PC-9 (cell line): Measurements from ENCODE around the gene NOTO. TPM values are rescaled to one million over a fixed set of nuclear protein-coding genes. Genes with fewer than 3 reads are reported as not detected.

Source experiments
- BruUV-seq: library from RNA; stranded (reverse); fragments of 400-500 nt; replicated peaks from 2 replicates; lab custom pipeline; 2021; lab: Mats Ljungman, UMichigan
- CTCF ChIA-PET: fragments of 300-600 bp; sonication (Branson Sonifier 250); formaldehyde crosslinking; loops from one replicate; lab custom pipeline; 2022; ENCODE audit warnings: antibody characterized with exemption; lab: Charles Lee
- POLR2A ChIA-PET: fragments of 300-600 bp; sonication (Branson Sonifier 250); formaldehyde crosslinking; loops from one replicate; lab custom pipeline; 2022; ENCODE audit warnings: antibody characterized with exemption; ENCODE audit not compliant: unreplicated experiment; lab: Charles Lee
- DNase-seq, 2 experiments: peaks; one replicate each; pipeline versions ENCODE4 v3.0.0 to v3.0.0-alpha.2; 2015 to 2022; ENCODE audit warnings: mixed read lengths in 1 of 2
- H2AFZ ChIP-seq: fragments of 200-600 bp; sonication (generic); 2 replicates; pipeline ENCODE4 v1.8.1; 2017; ENCODE audit warnings: antibody characterized with exemption
- H3F3A ChIP-seq: fragments of 200-600 bp; sonication (generic); 2 replicates; pipeline ENCODE4 v1.8.1; 2017; ENCODE audit warnings: antibody characterized with exemption, mild to moderate bottlenecking, low read depth; ENCODE audit not compliant: insufficient read depth
- H3K27ac ChIP-seq: fragments of 200-600 bp; sonication (generic); 2 replicates; pipeline ENCODE4 v1.6.1; 2016; ENCODE audit warnings: mixed run types
- H3K27me3 ChIP-seq: fragments of 200-600 bp; sonication (generic); 2 replicates; pipeline ENCODE4 v1.6.1; 2016; ENCODE audit warnings: low read depth, mixed run types; ENCODE audit not compliant: insufficient read depth
- H3K36me3 ChIP-seq: fragments of 200-600 bp; sonication (generic); 2 replicates; pipeline ENCODE4 v1.6.1; 2016; ENCODE audit warnings: low read depth, mixed run types
- H3K4me1 ChIP-seq: fragments of 200-600 bp; sonication (generic); replicated peaks from 2 replicates; pipeline ENCODE4 v1.6.1; 2016; ENCODE audit warnings: mixed run types; ENCODE audit not compliant: insufficient read depth
- H3K4me2 ChIP-seq: fragments of 200-600 bp; sonication (generic); 2 replicates; pipeline ENCODE4 v1.6.1; 2017; ENCODE audit warnings: mixed run types
- H3K4me3 ChIP-seq: fragments of 200-600 bp; sonication (generic); 2 replicates; pipeline ENCODE4 v1.6.1; 2016; ENCODE audit warnings: mixed run types
- H3K79me2 ChIP-seq: fragments of 200-600 bp; sonication (generic); 2 replicates; pipeline ENCODE4 v1.6.1; 2017; ENCODE audit warnings: low read depth, mixed run types
- H3K9me2 ChIP-seq: fragments of 200-600 bp; sonication (generic); 2 replicates; pipeline ENCODE4 v1.8.1; 2017; ENCODE audit warnings: mild to moderate bottlenecking; ENCODE audit not compliant: insufficient read depth
- H3K9me3 ChIP-seq: fragments of 200-600 bp; sonication (generic); 2 replicates; pipeline ENCODE4 v1.8.1; 2016; ENCODE audit warnings: low read depth; ENCODE audit not compliant: insufficient read depth
- H4K20me1 ChIP-seq: fragments of 200-600 bp; sonication (generic); 2 replicates; pipeline ENCODE4 v1.8.1; 2017; ENCODE audit not compliant: insufficient read depth
- CTCF ChIP-seq: fragments of 200-600 bp; sonication (generic); conservative IDR thresholded peaks from 2 replicates; pipeline ENCODE4 v1.6.1; 2017; ENCODE audit warnings: mixed run types, antibody characterized with exemption, mild to moderate bottlenecking, moderate library complexity
- EZH2 ChIP-seq: fragments of 200-600 bp; sonication (generic); IDR thresholded peaks from 2 replicates; pipeline ENCODE4 v1.8.0; 2017; ENCODE audit warnings: antibody characterized with exemption, low read depth
- intact Hi-C: fragments of 100-400 bp; cut with micrococcal nuclease; formaldehyde crosslinking; loops from one replicate; pipeline ENCODE4 v1.10.0; 2022; ENCODE audit not compliant: unreplicated experiment
- total RNA-seq: library from RNA; stranded (reverse); gene quantifications from 2 replicates; pipeline ENCODE4 v1.2.3, GENCODE V29; 2021

Gene NOTO
- total RNA-seq, 1 experiment from 2014 or later, result not detected

- ChIA-PET CTCF (interaction anchor here (0.6 to 0.7 kb wide), 2 partner anchors 305 to 946 kb away, joined by 3 to 4 read pairs; no protein-coding TSS in a partner anchor), POLR2A (interaction anchor here (0.6 kb wide), 1 partner anchor 48 kb away, joined by 5 read pairs; no protein-coding TSS in a partner anchor)
- Histone ChIP-seq H3F3A (peaks cover 13% of the 10 kb centered on the region), H3K4me2 (peak overlapping the region; percentile 98), H3K9me3 (no peaks in the 10 kb centered on the region), H3K79me2 (peaks cover 62% of the 10 kb centered on the region), H3K36me3 (peaks cover 16% of the 10 kb centered on the region; the same call in 1 of the 2 replicates), H3K9me2 (no peaks in the 10 kb centered on the region), H3K4me3 (peak overlapping the region; percentile 89), H3K4me1 (peaks cover 20% of the 10 kb centered on the region), H3K27ac (no peak overlapping the region), H3K27me3 (no peaks in the 10 kb centered on the region), H4K20me1 (peaks cover 48% of the 10 kb centered on the region), H2AFZ (no peak overlapping the region)
- BruUV-seq, result no TSS peak
- intact Hi-C loops, result loop anchor here (10.0 kb wide), 1 partner anchor 149 kb away; the partner anchor contains the start of gene ALMS1
- DNase-seq, result no peak
- TF ChIP-seq CTCF (no peak), EZH2 (no peak)
These were observed 33.1 kb downstream of the NOTO start for GRCh38 chr2:73235315-73236028.

- Histone ChIP-seq H3K36me3 (peaks cover 24% of the 10 kb centered on the region), H3K4me1 (peaks cover 20% of the 10 kb centered on the region), H3K9me3 (no peaks in the 10 kb centered on the region), H3F3A (peaks cover 13% of the 10 kb centered on the region), H3K27ac (no peak overlapping the region), H3K4me2 (peak overlapping the region; percentile 98; the same call in 1 of the 2 replicates), H3K27me3 (no peaks in the 10 kb centered on the region), H3K79me2 (peaks cover 79% of the 10 kb centered on the region), H3K9me2 (no peaks in the 10 kb centered on the region), H4K20me1 (peaks cover 57% of the 10 kb centered on the region), H3K4me3 (no peak overlapping the region), H2AFZ (no peak overlapping the region)
- DNase-seq, result no peak
- BruUV-seq, result no TSS peak
- intact Hi-C loops, result loop anchor here (10.0 kb wide), 1 partner anchor 148 kb away; the partner anchor contains the start of gene ALMS1
- POLR2A ChIA-PET, result interaction anchor here (0.7 kb wide), 1 partner anchor 149 kb away, joined by 3 read pairs; the partner anchor contains the start of gene ALMS1
- CTCF ChIA-PET, result no interaction called here
- TF ChIP-seq EZH2 (no peak), CTCF (no peak)
These were observed 34.8 kb downstream of the NOTO start for GRCh38 chr2:73237168-73237567.

- no peaks in the 10 kb centered on the region for H3K9me3 ChIP-seq
- no peak overlapping the region for H3K27ac ChIP-seq
- DNase-seq, result no peak
- POLR2A ChIA-PET, result no interaction called here
- no peak overlapping the region for H3K4me2 ChIP-seq
- no peaks in the 10 kb centered on the region for H3K27me3 ChIP-seq
- peaks cover 66% of the 10 kb centered on the region for H4K20me1 ChIP-seq
- BruUV-seq, result no TSS peak
- H3K4me3 ChIP-seq, result no peak overlapping the region
- TF ChIP-seq CTCF, result no peak
- no peak for TF ChIP-seq EZH2
- H2AFZ ChIP-seq, result no peak overlapping the region
- H3K79me2 ChIP-seq, result peaks cover 89% of the 10 kb centered on the region
- peaks cover 20% of the 10 kb centered on the region for H3K4me1 ChIP-seq
- peaks cover 19% of the 10 kb centered on the region for H3F3A ChIP-seq
- no peaks in the 10 kb centered on the region for H3K9me2 ChIP-seq
- intact Hi-C loops, result loop anchor here (10.0 kb wide), 1 partner anchor 147 kb away; the partner anchor contains the start of gene ALMS1
- peaks cover 27% of the 10 kb centered on the region for H3K36me3 ChIP-seq
- CTCF ChIA-PET, result no interaction called here
These were observed 35.8 kb downstream of the NOTO start for GRCh38 chr2:73238149-73238548.
